GM12878 (cell line): ENCODE measurements around the gene PRG3. TPM values are rescaled to one million over a fixed set of nuclear protein-coding genes. Genes with fewer than 3 reads are reported as not detected.

ENCODE experiments used
- ATAC-seq: fragments of 200-7000 bp; cut with Tn5 transposase; 3 replicates; pipeline ENCODE4 v1.9.1; 2020; ENCODE audit warnings: mild to moderate bottlenecking, moderate library complexity
- BruUV-seq: library from RNA; stranded (reverse); fragments of 400-500 nt; replicated peaks from 2 replicates; lab custom pipeline; 2021; lab: Mats Ljungman, UMichigan
- CTCF ChIA-PET: fragments of 300-600 bp; sonication (Branson Sonifier 250); formaldehyde crosslinking; extraction: SDS; loops from one replicate; lab custom pipeline; 2021; ENCODE audit warnings: inconsistent platforms; lab: Yijun Ruan, JAX
- POLR2A ChIA-PET: fragments of 350-600 bp; formaldehyde crosslinking; extraction: SDS; loops from one replicate; lab custom pipeline; 2021; ENCODE audit warnings: inconsistent platforms; lab: Charles Lee
- RAD21 ChIA-PET: fragments of 300-600 bp; sonication (Branson Sonifier 250); formaldehyde crosslinking; loops from one replicate; lab custom pipeline; 2023; ENCODE audit warnings: antibody characterized with exemption; ENCODE audit not compliant: unreplicated experiment; lab: Charles Lee
- SMC1A ChIA-PET: fragments of 300-600 bp; sonication (Branson Sonifier 250); formaldehyde crosslinking; loops from one replicate; lab custom pipeline; 2023; ENCODE audit not compliant: unreplicated experiment, uncharacterized antibody; lab: Charles Lee
- DNase-seq: peaks from one replicate; pipeline ENCODE4 v3.0.0-alpha.2; 2011; ENCODE audit warnings: low read depth, low spot score
- FAIRE-seq: peaks from 3 replicates; lab custom pipeline; 2011; peaks lifted over from hg19 to GRCh38; lab: Jason Lieb, UNC
- H2AFZ ChIP-seq: 2 replicates; pipeline ENCODE4 v1.6.0; 2011; ENCODE audit warnings: low read depth, low read length, control low read depth; ENCODE audit not compliant: control insufficient read depth
- H3K27ac ChIP-seq: 2 replicates; pipeline ENCODE4 v1.5.1; 2011; ENCODE audit warnings: control low read depth; ENCODE audit not compliant: control insufficient read depth, insufficient read depth
- H3K27me3 ChIP-seq, 2 experiments: replicated peaks in 1 of 2; 2 replicates each; pipeline versions ENCODE4 v1.6.0 to v1.6.1; 2011; ENCODE audit warnings: low read length in 1 of 2; ENCODE audit not compliant: control insufficient read depth in 2 of 2, insufficient read depth in 2 of 2
- H3K36me3 ChIP-seq, 2 experiments: 2 replicates each; pipeline ENCODE4 v1.5.1; 2011; ENCODE audit warnings: low read length in 1 of 2; ENCODE audit not compliant: control insufficient read depth in 2 of 2, insufficient read depth in 2 of 2
- H3K4me1 ChIP-seq: 2 replicates; pipeline ENCODE4 v1.6.1; 2011; ENCODE audit warnings: mild to moderate bottlenecking, low read length, moderate library complexity, mixed read lengths; ENCODE audit not compliant: control insufficient read depth, insufficient read depth
- H3K4me2 ChIP-seq: 2 replicates; pipeline ENCODE4 v1.6.0; 2011; ENCODE audit warnings: control low read depth; ENCODE audit not compliant: control insufficient read depth, insufficient read depth
- H3K4me3 ChIP-seq: fragments of 200-600 bp; sonication (generic); 2 replicates; pipeline ENCODE4 v1.5.1; 2016
- H3K79me2 ChIP-seq: 2 replicates; pipeline ENCODE4 v1.6.0; 2011; ENCODE audit warnings: low read length; ENCODE audit not compliant: control insufficient read depth, insufficient read depth
- H3K9ac ChIP-seq: 2 replicates; pipeline ENCODE4 v1.8.0; 2011; ENCODE audit warnings: low read length, control low read depth, mixed read lengths; ENCODE audit not compliant: control insufficient read depth, insufficient read depth
- H3K9me3 ChIP-seq: replicated peaks from 3 replicates; pipeline ENCODE4 v1.5.1; 2011; ENCODE audit warnings: mild to moderate bottlenecking, low read length; ENCODE audit not compliant: control insufficient read depth, insufficient read depth
- H4K20me1 ChIP-seq: 2 replicates; pipeline ENCODE4 v1.6.0; 2011; ENCODE audit not compliant: control insufficient read depth, insufficient read depth
- CTCF ChIP-seq, 3 experiments: IDR thresholded peaks in 2 of 3; conservative IDR thresholded peaks in 1 of 3; 2 replicates each; pipeline ENCODE4 v1.5.1; 2011; ENCODE audit warnings: low read depth in 3 of 3, low read length in 3 of 3, mild to moderate bottlenecking in 3 of 3, control low read depth in 2 of 3, moderate library complexity in 2 of 3, inconsistent platforms in 1 of 3, mixed read lengths in 1 of 3; ENCODE audit not compliant: control insufficient read depth in 2 of 3, insufficient read depth in 1 of 3; ENCODE audit errors: extremely low read depth in 1 of 3
- KDM1A ChIP-seq: fragments of 200-600 bp; sonication (generic); IDR thresholded peaks from 2 replicates; pipeline ENCODE4 v1.6.1; 2016; ENCODE audit warnings: borderline replicate concordance
- REST ChIP-seq: IDR thresholded peaks from 2 replicates; pipeline ENCODE4 v1.6.1; 2012; ENCODE audit warnings: mild to moderate bottlenecking, low read depth, low read length
- ZBTB4 ChIP-seq: fragments of 450-650 bp; formaldehyde crosslinking; IDR thresholded peaks from 2 replicates; pipeline ENCODE4 v1.4.0; 2022; ENCODE audit warnings: mild to moderate bottlenecking, moderate library complexity
- WGBS: methylation state at CpG from one replicate; pipeline ENCODE4 v1.1.6; 2016; ENCODE audit warnings: low lambda C conversion rate; ENCODE audit not compliant: insufficient replicate concordance, insufficient coverage; ENCODE audit errors: missing lambda C conversion rate; 5-methylcytosine and 5-hydroxymethylcytosine counted together
- in situ Hi-C: fragments of 300-500 bp; cut with MboI; formaldehyde crosslinking; loops from 9 replicates; pipeline ENCODE4 v1.14.3; 2018; ENCODE audit warnings: mixed read lengths
- intact Hi-C: fragments of 100-400 bp; cut with micrococcal nuclease; formaldehyde crosslinking; loops from one replicate; pipeline ENCODE4 v1.14.2; 2022; ENCODE audit not compliant: unreplicated experiment
- polyA plus RNA-seq, 11 experiments: library from polyadenylated mRNA; depleted of rRNA in 4 of 11; unstranded in 6 of 11; stranded (reverse) in 5 of 11; fragments of >200 nt; fragmentation: Nextera tagmentation in 4 of 11; fragmentation: Illumina TruSeq in 1 of 11; extraction: Ambion mirVana in 4 of 11; extraction: Trizol in 1 of 11; gene quantifications; 1 replicate in 1 of 11; 2 replicates in 10 of 11; pipeline versions ENCODE4 v1.2.1 to v1.2.3, GENCODE V29; 2011 to 2016; ENCODE audit warnings: inconsistent platforms in 2 of 11, missing spikeins in 2 of 11, low read depth in 1 of 11
- total RNA-seq, 4 experiments: library from RNA; depleted of rRNA in 3 of 4; stranded (reverse); fragments of >200 nt in 3 of 4; fragmentation: Illumina TruSeq in 1 of 4; extraction: Trizol in 1 of 4; gene quantifications; 2 replicates each; pipeline versions ENCODE4 v1.2.1 to v1.2.3, GENCODE V29; 2013 to 2021

Gene PRG3
- total and polyA plus RNA-seq, 10 of the 15 experiments (the other 5 are each of a cell fraction or from before 2014, with no cell fraction given): not detected

- Histone ChIP-seq H3K27me3 (no peaks in the 10 kb centered on the region), H3K27ac (no peak overlapping the region), H3K9me3 (no peaks in the 10 kb centered on the region), H3K36me3 (no peaks in the 10 kb centered on the region), H3K4me1 (no peaks in the 10 kb centered on the region), H3K4me2 (no peak overlapping the region), H3K4me3 (no peak overlapping the region), H3K79me2 (no peaks in the 10 kb centered on the region), H4K20me1 (no peaks in the 10 kb centered on the region), H3K9ac (no peak overlapping the region), H2AFZ (no peak overlapping the region)
- no TSS peak for BruUV-seq
- in situ Hi-C loops (no loop called here), intact Hi-C loops (no loop called here)
- ChIA-PET RAD21 (no interaction called here), CTCF (no interaction called here), SMC1A (no interaction called here), POLR2A (no interaction called here)
- ATAC-seq (no peak; the same call in 1 of the 3 replicates), FAIRE-seq (no peak), DNase-seq (no peak)
- WGBS: 73% methylated on average over 16 of the region's 16 CpGs
- TF ChIP-seq REST (no peak), ZBTB4 (CRISPR knock-in tag) (no peak), CTCF (IDR thresholded peaks at IDR 0.05 in 2 of 3, conservative IDR thresholded peaks at IDR 0.05 in 1 of 3; ENCODE audit: control insufficient read depth in 2 of 3, extremely low read depth in 1 of 3, insufficient read depth in 1 of 3, low read depth in 3 of 3, low read length in 3 of 3) (peak in 1 of 3 experiments; percentile 21; a peak in 2 of 6 replicates), KDM1A (no peak)
Observed at GRCh38 chr11:57387289-57388030, 6.5 kb upstream of the PRG3 start.
